Muscle of back (tissue), 11 donors: ENCODE measurements around the gene CD55. TPM values are rescaled to one million over a fixed set of nuclear protein-coding genes. Genes with fewer than 3 reads are reported as not detected.
A peak's percentile ranks its signal among the peaks of the same experiment; 100 is the strongest.
"Not testable (repeated sequence)": the region's sequence is repeated elsewhere in the genome, so short reads cannot be mapped to it uniquely, and the experiment has no call there.

Source experiments
- DNase-seq, 3 donors: peaks; one replicate each; pipeline versions ENCODE4 v3.0.0 to v3.0.0-alpha.2; 2013
- polyA plus RNA-seq, 10 donors: library from polyadenylated mRNA; unstranded; fragments of 120-200 nt; gene quantifications; one replicate each; pipeline ENCODE4 v1.2.1, GENCODE V29; 2013; ENCODE audit not compliant: insufficient read length in 10 of 10

The CD55 gene
- polyA plus RNA-seq, 10 donors, result 16.6 to 27.9 (median 19.7) TPM

DNA sequence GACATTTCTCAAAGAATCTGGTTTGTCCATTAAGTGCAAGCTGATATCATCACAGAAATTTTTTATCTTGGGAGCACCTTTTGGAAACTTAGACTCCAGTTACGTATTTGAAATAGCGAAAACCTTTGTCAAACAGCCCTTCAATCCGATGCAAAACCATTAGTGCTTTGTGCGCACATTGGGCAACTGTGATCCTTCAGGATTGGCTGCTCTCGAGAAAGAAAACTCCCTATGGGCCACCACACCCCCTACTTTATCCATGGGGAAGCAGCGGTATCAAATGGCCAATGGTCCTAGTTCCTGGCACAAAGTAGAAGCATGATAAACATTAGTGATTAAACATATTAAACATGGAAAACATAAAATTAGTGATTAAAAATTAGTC lies 16.0 kb upstream of the CD55 start:
- DNase-seq, result no peak

GRCh38 chr1:207306023-207306422 lies 15.5 kb upstream of the CD55 start:
- no peak for DNase-seq

DNA sequence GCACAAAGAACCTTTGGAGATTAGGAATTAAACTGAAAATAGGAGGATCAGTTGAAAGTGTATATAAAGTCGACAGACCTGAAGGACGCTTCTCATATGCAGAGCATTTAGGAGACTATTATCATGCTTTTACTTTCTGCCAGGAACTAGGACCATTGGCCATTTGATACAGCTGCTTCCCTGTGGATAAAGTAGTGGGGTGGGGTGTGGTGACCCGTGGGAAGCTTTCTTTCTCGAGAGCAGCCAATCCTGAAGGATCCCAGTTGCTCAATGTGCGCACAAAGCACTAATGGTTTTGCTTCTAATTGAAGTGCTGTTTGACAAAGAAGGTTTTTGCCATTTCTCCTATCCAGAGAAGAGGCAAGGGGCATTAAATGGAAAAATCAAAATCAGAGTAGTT lies 14.9 kb upstream of the CD55 start:
- no peak for DNase-seq

- DNase-seq, result no peak
These were observed 12.9 kb upstream of the CD55 start for GRCh38 chr1:207308451-207309190.

DNA sequence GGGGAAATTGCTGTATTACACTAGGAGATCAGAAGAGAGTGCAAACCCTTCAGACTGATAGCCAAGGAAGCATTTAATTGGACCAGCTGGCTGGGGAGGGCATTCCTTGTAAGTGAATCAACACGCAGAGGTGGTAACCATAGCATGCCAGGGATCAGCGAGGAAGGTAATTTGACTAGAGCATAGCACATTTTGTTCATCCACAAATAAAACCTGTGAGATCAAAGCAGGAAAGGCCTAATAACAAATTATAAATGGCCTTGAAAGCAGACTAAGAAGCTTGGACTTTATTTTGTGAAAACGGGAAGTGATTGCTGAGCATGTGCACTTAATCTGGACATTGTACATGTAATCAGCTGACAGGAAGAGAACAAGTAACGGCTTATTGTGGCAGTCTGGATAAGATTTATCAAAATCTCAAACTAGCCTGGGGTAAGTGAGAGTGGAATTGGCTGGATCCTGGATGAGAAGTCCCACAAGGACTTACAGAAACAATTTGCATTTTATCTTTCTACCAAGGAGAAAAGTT lies 11.7 kb upstream of the CD55 start:
- peak in 2 of 3 donors; percentile 46 for DNase-seq

GRCh38 chr1:207311888-207312603 lies 9.4 kb upstream of the CD55 start:
- DNase-seq, result no peak

GRCh38 chr1:207312604-207312920 lies 8.9 kb upstream of the CD55 start:
- no peak for DNase-seq

- DNase-seq, result no peak
These were observed 8.3 kb upstream of the CD55 start for GRCh38 chr1:207313131-207313530.

GRCh38 chr1:207314816-207315215 lies 6.7 kb upstream of the CD55 start:
- no peak for DNase-seq

- DNase-seq, result no peak
These were observed 6.0 kb upstream of the CD55 start for GRCh38 chr1:207315435-207315834.

GRCh38 chr1:207316141-207316540 lies 5.3 kb upstream of the CD55 start:
- DNase-seq, result no peak

DNA sequence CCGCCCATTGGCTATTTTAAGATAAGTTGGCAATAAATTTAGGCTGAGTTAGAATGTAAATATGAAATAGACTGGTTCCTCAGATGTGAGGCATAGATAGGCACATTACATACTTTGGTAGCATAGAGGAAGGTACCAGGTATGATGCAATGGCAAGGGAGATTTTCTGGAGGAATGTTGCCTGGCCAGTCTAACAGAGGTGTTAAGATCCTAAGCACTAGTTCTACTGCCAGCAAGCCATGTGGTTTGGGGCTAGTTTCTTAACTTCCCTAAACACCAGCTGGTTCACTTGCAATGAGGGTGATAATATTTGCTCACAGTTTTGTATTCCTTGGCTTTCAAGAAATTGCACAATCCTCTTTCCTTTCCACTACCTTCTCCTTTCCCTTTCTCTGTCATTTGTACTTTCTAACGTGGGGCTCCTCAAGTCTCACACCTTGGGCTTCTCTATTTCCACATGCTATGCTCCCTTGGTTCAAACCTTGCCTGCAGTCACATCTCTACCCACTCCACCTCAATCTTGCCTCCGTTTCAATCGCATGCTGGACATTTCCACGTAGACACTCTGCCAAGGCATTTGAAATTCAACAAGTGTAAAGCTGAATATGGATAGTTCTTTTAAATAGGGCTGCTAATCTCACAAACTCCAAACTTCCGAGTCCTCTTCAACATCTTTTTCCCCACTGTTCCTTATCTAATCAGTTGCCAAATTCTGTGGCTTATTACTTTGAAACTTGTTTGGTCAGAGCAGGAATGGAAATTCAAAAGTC lies 4.7 kb upstream of the CD55 start:
- DNase-seq, result no peak

GRCh38 chr1:207317561-207317960 lies 3.9 kb upstream of the CD55 start:
- DNase-seq, result no peak

DNA sequence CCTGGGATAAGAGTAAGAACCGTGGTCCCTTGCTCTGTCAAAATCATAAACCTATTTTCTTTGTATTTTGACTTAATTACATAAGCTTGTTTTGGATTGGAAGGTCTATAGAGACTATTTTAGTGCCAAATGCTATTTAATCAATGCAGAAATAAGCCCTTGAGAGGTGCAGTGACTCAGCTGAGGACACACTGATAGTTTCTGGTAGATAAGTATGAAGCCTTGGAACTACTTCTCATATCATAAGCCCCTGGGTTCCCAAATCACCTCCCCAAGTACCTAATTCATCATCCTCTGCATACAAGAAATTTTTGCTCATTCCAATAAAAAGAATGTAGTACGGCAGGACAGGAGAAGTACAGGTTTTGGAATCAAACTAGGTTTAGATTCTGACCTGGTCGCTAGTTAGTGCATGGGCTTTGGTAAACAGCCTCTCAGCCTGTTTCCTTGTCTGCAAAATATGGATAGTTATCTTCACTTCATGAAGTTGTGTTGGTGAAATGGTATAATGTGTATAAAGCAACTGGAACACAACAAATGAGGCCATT lies 3.3 kb upstream of the CD55 start:
- no peak for DNase-seq

GRCh38 chr1:207319199-207319598 lies 2.3 kb upstream of the CD55 start:
- DNase-seq, result no peak

GRCh38 chr1:207320105-207320504 lies 1.4 kb upstream of the CD55 start:
- DNase-seq, result not testable (repeated sequence)

GRCh38 chr1:207321790-207322645 lies 540 bp downstream of the CD55 start:
- DNase-seq, result peak in 2 of 3 donors; percentile 18 to 47

GRCh38 chr1:207323425-207324225 lies 2.1 kb downstream of the CD55 start:
- DNase-seq, result no peak

DNA sequence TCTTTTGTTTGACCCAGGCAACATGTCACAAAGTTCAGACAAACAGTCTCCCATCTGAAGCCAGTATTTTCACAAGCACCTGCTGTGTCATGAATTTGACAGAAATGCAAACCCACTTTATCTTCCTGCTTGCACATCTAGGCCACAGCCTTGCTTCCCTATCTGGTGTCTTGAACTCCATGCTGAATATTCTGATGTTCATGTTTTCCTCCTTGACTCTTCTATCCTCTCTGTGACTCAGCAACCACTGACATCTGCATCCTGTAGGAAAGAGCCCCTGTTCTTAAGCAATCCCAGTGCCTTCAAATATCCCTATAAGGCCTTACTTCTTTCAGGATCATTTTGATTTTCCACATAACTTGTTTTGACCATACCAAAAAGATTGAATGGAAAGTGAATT lies 6.5 kb downstream of the CD55 start:
- peak in 1 of 3 donors; percentile 28 for DNase-seq

- no peak for DNase-seq
These were observed 7.5 kb downstream of the CD55 start for GRCh38 chr1:207328908-207329440.
